GM12878 (cell line): ENCODE data around the gene ACTL6A. TPM values are rescaled to one million over a fixed set of nuclear protein-coding genes. Genes with fewer than 3 reads are reported as not detected.

Experiments used
- CREB1 ChIP-seq: IDR thresholded peaks from 2 replicates; pipeline ENCODE4 v1.6.1; 2012; ENCODE audit warnings: low read depth, mild to moderate bottlenecking, inconsistent platforms
- ESRRA ChIP-seq: IDR thresholded peaks from 2 replicates; pipeline ENCODE4 v1.6.1; 2012; ENCODE audit warnings: mild to moderate bottlenecking, low read length, improper control_type of control experiment
- FOXM1 ChIP-seq: IDR thresholded peaks from 2 replicates; pipeline ENCODE4 v1.6.1; 2012; ENCODE audit warnings: low read depth, mild to moderate bottlenecking, inconsistent platforms, low read length, moderate library complexity
- NBN ChIP-seq: fragments of 450-650 bp; IDR thresholded peaks from 2 replicates; pipeline ENCODE4 v1.6.1; 2016
- NR2C1 ChIP-seq: fragments of 450-650 bp; IDR thresholded peaks from 2 replicates; pipeline ENCODE4 v1.6.1; 2017; ENCODE audit warnings: antibody characterized with exemption, mild to moderate bottlenecking, moderate library complexity
- PAX5 ChIP-seq: IDR thresholded peaks from 2 replicates; pipeline ENCODE4 v1.6.1; 2011; ENCODE audit warnings: low read depth, low read length, borderline replicate concordance
- SMAD5 ChIP-seq: IDR thresholded peaks from 2 replicates; pipeline ENCODE4 v1.6.1; 2016; ENCODE audit warnings: antibody characterized with exemption, low read depth
- SREBF2 ChIP-seq: IDR thresholded peaks from 2 replicates; pipeline ENCODE4 v1.6.1; 2012; ENCODE audit warnings: mild to moderate bottlenecking, low read length
- SUZ12 ChIP-seq: fragments of 200-600 bp; sonication (generic); IDR thresholded peaks from one replicate; pipeline ENCODE4 v1.6.1; 2018; ENCODE audit warnings: antibody characterized with exemption, mild to moderate bottlenecking; ENCODE audit not compliant: unreplicated experiment
- TAF1 ChIP-seq: IDR thresholded peaks from 2 replicates; pipeline ENCODE4 v1.6.1; 2011; ENCODE audit warnings: mild to moderate bottlenecking, low read depth, low read length, borderline replicate concordance
- TARDBP ChIP-seq: IDR thresholded peaks from 2 replicates; pipeline ENCODE4 v1.6.1; 2016; ENCODE audit warnings: borderline replicate concordance
- ZNF24 ChIP-seq: fragments of 450-650 bp; IDR thresholded peaks from 2 replicates; pipeline ENCODE4 v1.6.1; 2017; ENCODE audit warnings: antibody characterized with exemption, mild to moderate bottlenecking
- polyA plus RNA-seq, 11 experiments: library from polyadenylated mRNA; depleted of rRNA in 4 of 11; unstranded in 6 of 11; stranded (reverse) in 5 of 11; fragments of >200 nt; fragmentation: Nextera tagmentation in 4 of 11; fragmentation: Illumina TruSeq in 1 of 11; extraction: Ambion mirVana in 4 of 11; extraction: Trizol in 1 of 11; gene quantifications; 1 replicate in 1 of 11; 2 replicates in 10 of 11; pipeline versions ENCODE4 v1.2.1 to v1.2.3, GENCODE V29; 2011 to 2016; ENCODE audit warnings: inconsistent platforms in 2 of 11, missing spikeins in 2 of 11, low read depth in 1 of 11
- total RNA-seq, 4 experiments: library from RNA; depleted of rRNA in 3 of 4; stranded (reverse); fragments of >200 nt in 3 of 4; fragmentation: Illumina TruSeq in 1 of 4; extraction: Trizol in 1 of 4; gene quantifications; 2 replicates each; pipeline versions ENCODE4 v1.2.1 to v1.2.3, GENCODE V29; 2013 to 2021
- TF ChIP-seq, protein P1 (sequence below): fragments of 450-650 bp; IDR thresholded peaks from 2 replicates; pipeline ENCODE4 v1.6.1; 2018; ENCODE audit warnings: borderline replicate concordance, mild to moderate bottlenecking; ENCODE audit not compliant: partially characterized antibody
- TF ChIP-seq, protein P2 (sequence below): IDR thresholded peaks from 2 replicates; pipeline ENCODE4 v1.6.1; 2012; ENCODE audit warnings: low read length, inconsistent platforms
- TF ChIP-seq, protein P3 (sequence below): fragments of 450-650 bp; IDR thresholded peaks from 2 replicates; pipeline ENCODE4 v1.6.1; 2017; ENCODE audit warnings: mild to moderate bottlenecking, moderate library complexity
- TF ChIP-seq, protein P4 (sequence below): fragments of 450-650 bp; IDR thresholded peaks from 2 replicates; pipeline ENCODE4 v1.6.1; 2017; ENCODE audit warnings: borderline replicate concordance
- TF ChIP-seq, protein P5 (sequence below): fragments of 150-350 bp; IDR thresholded peaks from 2 replicates; pipeline ENCODE4 v1.6.1; 2016; ENCODE audit warnings: low read depth, low read length

ACTL6A gene
- total and polyA plus RNA-seq, 10 of the 15 experiments (the other 5 are each of a cell fraction or from before 2014, with no cell fraction given) = 70.2 to 197 (median 105) TPM

DNA sequence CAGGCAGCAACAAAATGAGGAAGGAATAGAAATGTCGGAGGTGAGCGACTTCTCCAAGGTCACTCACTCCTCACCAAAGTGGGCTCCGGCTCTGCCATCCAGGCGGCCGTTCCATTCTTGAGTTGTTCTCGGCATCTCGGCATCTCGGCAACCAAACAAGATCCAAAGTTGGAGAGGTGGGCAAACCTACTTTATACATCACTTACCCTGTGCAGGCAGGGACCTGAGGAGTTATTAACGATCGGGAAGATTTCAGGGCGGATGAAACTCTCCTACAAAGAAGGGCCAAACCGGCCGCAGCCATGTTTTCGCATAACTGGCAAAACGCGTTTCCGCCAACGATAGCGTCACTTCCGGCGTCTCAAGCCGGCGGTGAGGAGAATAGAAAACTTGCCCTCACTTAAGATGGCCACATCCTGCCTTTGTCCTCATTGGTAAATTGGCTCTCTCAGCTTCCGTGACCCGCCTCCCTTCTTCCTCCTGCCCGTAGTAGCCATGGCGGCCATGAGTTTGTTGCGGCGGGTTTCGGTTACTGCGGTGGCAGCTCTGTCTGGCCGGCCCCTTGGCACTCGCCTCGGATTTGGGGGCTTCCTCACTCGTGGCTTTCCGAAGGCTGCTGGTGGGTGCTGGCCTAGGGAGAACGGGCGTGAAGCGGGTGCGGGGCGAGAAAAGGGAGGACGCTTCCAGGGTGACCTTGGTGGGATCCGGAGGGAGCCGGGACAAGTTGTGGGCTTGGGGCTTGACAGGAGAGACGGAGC is 41.8 kb downstream of the ACTL6A start, which contains the start of the genes MRPL47 and NDUFB5 (continued):
- TF ChIP-seq, protein P1, sequence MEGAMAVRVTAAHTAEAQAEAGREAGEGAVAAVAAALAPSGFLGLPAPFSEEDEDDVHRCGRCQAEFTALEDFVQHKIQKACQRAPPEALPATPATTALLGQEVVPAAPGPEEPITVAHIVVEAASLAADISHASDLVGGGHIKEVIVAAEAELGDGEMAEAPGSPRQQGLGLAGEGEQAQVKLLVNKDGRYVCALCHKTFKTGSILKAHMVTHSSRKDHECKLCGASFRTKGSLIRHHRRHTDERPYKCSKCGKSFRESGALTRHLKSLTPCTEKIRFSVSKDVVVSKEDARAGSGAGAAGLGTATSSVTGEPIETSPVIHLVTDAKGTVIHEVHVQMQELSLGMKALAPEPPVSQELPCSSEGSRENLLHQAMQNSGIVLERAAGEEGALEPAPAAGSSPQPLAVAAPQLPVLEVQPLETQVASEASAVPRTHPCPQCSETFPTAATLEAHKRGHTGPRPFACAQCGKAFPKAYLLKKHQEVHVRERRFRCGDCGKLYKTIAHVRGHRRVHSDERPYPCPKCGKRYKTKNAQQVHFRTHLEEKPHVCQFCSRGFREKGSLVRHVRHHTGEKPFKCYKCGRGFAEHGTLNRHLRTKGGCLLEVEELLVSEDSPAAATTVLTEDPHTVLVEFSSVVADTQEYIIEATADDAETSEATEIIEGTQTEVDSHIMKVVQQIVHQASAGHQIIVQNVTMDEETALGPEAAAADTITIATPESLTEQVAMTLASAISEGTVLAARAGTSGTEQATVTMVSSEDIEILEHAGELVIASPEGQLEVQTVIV = peak; percentile 56
- TF ChIP-seq TAF1 = peak; percentile 90
- TF ChIP-seq CREB1 = peak; percentile 97
- TF ChIP-seq SMAD5 = peak; percentile 81; the same call in 1 of the 2 replicates
- TF ChIP-seq NR2C1 = peak; percentile 75
- TF ChIP-seq TARDBP = 0 out of 2 replicates have a peak, but pooled peaks have one; percentile 21
- no peak for TF ChIP-seq SUZ12
- no peak for TF ChIP-seq SREBF2
- TF ChIP-seq, protein P2, sequence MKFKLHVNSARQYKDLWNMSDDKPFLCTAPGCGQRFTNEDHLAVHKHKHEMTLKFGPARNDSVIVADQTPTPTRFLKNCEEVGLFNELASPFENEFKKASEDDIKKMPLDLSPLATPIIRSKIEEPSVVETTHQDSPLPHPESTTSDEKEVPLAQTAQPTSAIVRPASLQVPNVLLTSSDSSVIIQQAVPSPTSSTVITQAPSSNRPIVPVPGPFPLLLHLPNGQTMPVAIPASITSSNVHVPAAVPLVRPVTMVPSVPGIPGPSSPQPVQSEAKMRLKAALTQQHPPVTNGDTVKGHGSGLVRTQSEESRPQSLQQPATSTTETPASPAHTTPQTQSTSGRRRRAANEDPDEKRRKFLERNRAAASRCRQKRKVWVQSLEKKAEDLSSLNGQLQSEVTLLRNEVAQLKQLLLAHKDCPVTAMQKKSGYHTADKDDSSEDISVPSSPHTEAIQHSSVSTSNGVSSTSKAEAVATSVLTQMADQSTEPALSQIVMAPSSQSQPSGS = no peak
- TF ChIP-seq, protein P3, sequence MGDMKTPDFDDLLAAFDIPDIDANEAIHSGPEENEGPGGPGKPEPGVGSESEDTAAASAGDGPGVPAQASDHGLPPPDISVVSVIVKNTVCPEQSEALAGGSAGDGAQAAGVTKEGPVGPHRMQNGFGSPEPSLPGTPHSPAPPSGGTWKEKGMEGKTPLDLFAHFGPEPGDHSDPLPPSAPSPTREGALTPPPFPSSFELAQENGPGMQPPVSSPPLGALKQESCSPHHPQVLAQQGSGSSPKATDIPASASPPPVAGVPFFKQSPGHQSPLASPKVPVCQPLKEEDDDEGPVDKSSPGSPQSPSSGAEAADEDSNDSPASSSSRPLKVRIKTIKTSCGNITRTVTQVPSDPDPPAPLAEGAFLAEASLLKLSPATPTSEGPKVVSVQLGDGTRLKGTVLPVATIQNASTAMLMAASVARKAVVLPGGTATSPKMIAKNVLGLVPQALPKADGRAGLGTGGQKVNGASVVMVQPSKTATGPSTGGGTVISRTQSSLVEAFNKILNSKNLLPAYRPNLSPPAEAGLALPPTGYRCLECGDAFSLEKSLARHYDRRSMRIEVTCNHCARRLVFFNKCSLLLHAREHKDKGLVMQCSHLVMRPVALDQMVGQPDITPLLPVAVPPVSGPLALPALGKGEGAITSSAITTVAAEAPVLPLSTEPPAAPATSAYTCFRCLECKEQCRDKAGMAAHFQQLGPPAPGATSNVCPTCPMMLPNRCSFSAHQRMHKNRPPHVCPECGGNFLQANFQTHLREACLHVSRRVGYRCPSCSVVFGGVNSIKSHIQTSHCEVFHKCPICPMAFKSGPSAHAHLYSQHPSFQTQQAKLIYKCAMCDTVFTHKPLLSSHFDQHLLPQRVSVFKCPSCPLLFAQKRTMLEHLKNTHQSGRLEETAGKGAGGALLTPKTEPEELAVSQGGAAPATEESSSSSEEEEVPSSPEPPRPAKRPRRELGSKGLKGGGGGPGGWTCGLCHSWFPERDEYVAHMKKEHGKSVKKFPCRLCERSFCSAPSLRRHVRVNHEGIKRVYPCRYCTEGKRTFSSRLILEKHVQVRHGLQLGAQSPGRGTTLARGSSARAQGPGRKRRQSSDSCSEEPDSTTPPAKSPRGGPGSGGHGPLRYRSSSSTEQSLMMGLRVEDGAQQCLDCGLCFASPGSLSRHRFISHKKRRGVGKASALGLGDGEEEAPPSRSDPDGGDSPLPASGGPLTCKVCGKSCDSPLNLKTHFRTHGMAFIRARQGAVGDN = no peak
- TF ChIP-seq PAX5 = no peak
- TF ChIP-seq, protein P4, sequence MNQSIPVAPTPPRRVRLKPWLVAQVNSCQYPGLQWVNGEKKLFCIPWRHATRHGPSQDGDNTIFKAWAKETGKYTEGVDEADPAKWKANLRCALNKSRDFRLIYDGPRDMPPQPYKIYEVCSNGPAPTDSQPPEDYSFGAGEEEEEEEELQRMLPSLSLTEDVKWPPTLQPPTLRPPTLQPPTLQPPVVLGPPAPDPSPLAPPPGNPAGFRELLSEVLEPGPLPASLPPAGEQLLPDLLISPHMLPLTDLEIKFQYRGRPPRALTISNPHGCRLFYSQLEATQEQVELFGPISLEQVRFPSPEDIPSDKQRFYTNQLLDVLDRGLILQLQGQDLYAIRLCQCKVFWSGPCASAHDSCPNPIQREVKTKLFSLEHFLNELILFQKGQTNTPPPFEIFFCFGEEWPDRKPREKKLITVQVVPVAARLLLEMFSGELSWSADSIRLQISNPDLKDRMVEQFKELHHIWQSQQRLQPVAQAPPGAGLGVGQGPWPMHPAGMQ = no peak
- no peak for TF ChIP-seq FOXM1
- TF ChIP-seq ZNF24 = no peak
- TF ChIP-seq, protein P5, sequence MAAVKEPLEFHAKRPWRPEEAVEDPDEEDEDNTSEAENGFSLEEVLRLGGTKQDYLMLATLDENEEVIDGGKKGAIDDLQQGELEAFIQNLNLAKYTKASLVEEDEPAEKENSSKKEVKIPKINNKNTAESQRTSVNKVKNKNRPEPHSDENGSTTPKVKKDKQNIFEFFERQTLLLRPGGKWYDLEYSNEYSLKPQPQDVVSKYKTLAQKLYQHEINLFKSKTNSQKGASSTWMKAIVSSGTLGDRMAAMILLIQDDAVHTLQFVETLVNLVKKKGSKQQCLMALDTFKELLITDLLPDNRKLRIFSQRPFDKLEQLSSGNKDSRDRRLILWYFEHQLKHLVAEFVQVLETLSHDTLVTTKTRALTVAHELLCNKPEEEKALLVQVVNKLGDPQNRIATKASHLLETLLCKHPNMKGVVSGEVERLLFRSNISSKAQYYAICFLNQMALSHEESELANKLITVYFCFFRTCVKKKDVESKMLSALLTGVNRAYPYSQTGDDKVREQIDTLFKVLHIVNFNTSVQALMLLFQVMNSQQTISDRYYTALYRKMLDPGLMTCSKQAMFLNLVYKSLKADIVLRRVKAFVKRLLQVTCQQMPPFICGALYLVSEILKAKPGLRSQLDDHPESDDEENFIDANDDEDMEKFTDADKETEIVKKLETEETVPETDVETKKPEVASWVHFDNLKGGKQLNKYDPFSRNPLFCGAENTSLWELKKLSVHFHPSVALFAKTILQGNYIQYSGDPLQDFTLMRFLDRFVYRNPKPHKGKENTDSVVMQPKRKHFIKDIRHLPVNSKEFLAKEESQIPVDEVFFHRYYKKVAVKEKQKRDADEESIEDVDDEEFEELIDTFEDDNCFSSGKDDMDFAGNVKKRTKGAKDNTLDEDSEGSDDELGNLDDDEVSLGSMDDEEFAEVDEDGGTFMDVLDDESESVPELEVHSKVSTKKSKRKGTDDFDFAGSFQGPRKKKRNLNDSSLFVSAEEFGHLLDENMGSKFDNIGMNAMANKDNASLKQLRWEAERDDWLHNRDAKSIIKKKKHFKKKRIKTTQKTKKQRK = 0 out of 2 replicates have a peak, but pooled peaks have one; percentile 16
- peak; percentile 86 for TF ChIP-seq NBN
- peak; percentile 87; the same call in 1 of the 2 replicates for TF ChIP-seq ESRRA
